NCI-H2107 (cell line): ENCODE measurements around the gene RAB33B.
A peak's percentile ranks its signal among the peaks of the same experiment; 100 is the strongest.
"Not testable (repeated sequence)": the region's sequence is repeated elsewhere in the genome, so short reads cannot be mapped to it uniquely, and the experiment has no call there.

Source experiments
- DNase-seq: peaks from one replicate; lab custom pipeline; 2025; lab: John Stamatoyannopoulos, UW

Gene RAB33B

DNA sequence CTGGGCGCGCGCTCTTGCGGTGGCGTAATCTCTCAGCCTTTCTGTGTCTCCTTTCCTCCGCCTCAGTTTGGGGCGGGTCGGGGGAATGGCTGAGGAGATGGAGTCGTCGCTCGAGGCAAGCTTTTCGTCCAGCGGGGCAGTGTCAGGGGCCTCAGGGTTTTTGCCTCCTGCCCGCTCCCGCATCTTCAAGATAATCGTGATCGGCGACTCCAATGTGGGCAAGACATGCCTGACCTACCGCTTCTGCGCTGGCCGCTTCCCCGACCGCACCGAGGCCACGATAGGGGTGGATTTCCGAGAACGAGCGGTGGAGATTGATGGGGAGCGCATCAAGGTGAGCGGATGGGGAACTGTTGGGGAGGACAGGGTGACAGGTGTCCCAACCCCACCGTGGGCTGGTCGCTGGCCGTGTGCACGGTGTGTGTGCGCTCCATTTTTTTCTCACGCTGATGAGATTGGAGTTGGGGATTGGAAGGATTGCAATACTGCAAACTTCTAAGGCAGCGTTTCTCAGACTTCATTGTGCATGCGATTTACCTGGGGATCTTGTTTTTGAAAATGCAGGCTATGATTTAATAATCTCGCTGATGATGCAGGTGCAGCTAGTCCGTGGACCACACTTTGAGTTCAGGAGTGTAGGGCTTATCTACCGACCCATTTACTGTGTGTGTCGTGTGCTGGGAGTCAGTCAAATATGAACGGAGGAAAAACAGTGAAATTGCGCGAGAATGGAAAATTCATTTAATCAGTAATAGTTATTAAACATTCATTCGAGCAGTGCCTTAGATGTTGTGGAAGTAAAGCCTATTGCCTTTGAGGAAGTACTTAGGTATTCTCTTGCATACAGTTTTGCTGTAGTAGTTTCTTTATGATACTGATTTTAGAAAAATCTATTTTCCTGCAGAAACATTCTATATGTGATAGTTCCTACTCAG is at the start of gene RAB33B:
TSS of gene RAB33B (plus strand) at position 11 of the 935 bp plus-strand sequence. CDS start at position 86, 75 bp downstream.
- no peak for DNase-seq

DNA sequence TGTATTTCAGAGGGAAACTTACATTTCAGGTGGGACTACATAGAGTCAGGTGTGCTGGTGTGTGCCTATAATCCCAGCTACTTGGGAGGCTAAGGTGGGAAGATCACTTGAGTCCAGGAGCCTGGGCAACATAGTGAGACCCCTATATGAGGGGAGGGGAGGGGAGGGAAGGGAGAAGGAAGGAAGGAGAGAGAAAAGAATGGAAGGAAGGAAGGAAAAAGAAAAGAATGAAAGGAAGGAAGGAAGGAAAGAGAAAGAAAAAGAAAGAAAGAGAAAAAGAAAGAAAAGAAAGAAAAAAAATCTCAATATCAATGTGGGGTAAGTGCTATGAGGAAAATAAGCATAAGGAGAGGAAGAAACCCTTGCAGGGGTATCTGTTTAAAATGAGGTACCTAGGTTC is 43.6 kb upstream of the RAB33B start:
- no peak for DNase-seq

DNA sequence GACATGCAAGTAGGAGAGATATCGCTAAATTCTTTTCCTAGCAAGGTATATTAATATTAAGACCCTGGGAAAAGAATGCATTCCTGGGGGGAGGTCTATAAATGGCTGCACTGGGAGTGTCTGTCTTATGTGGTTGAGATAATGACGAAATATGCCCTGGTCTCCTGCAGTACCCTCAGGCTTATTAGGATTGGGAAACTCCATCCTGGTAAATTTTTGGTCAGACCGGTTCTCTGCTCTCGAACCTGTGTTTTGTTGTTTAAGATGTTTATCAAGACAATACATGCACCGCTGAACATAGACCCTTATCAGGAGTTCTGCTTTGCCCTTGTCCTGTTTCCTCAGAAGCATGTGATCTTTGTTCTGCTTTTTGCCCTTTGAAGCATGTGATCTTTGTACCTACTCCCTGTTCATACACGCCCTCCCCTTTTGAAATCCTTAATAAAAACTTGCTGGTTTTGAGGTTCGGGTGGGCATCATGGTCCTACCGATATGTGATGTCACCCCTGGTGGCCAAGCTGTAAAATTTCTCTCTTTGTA is 39.2 kb upstream of the RAB33B start:
- not testable (repeated sequence) for DNase-seq

DNA sequence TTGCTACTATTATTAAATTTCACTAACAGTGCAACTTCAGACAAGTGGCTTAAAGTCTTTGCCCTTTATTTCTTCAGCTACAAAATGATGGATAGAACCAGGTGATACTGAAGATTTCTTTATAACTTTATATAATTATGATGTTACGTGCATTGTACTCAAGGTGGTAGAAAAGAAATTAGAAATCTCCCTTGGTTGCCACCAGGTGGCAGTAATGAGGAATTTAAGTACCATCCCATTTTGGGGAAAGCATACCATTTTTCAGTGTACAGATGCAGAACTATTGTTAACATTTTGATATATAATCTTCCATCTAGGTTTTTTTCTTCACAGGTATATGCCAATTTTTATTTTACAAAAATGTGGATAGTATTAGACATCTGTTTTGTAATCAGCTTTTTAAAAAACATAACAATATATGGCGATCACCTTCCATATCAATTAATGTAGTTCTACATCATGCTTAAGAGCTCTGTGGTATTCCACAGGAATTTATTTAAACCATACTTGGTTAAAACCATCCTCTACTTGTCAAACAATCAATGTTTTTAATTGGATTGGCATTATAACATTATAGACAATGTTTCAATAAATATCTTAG is 37.7 kb upstream of the RAB33B start:
- DNase-seq = no peak

DNA sequence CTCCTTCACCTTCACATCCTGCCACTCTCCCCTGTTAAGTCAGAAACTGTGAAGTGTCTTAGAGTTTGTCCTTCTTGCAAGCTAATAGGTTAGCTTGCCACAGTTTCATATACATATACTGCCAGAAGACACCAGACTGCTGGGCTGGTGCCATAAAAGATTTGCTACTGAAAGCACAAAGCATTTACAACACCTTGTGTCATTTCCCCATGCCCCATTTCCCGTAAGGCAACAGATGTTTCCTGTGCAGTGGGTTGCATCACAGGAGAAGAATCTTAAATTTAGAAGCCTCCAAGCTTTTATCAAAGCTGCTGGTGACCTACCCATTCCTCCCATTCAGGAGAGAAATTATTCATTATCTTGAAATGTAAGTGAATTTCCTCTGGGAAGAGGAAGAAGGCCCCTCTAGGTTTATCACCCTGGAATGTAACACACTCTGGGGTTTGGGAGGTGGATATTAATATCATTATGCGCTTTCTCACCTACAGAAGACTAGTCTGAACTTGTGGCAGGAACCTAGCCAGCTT is 34.5 kb upstream of the RAB33B start:
- no peak for DNase-seq

DNA sequence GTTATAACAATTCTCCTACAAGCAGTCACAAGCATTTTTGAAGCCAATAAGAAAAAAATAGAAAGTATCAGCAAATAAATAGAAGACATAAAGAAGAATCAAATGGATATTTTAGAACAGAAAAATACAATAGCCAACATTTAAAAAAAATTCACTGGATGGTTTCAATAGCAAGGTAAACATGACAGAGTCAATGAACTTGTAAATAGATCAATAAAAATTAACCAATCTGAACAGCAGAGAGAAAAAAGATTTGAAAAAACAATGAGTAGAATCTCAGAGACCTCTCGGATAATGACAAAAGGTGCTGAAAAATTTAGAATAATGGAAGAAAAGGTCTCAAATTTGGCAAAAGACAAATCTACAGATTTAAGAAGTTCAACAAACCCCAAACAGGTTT is 33.3 kb upstream of the RAB33B start:
- no peak for DNase-seq

DNA sequence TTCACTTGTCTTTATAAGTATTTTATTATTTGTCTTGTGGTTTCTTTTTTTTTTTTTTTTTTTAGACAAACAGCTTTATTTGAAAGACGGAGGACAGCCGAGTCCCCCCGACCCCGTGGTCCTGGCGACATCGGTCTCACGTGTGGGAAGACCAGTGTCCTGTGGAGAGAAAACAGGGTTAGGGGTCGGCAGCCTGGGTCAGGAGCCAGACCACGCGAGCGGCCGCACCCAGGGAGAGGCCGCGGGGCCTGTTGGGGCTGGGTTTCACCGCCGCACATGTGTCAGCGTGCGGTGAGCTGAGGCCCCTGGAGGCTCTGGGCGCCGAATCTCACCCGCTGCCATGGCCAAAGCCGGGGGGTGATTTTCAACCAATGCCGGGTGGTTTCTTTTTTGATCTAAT is 17.8 kb upstream of the RAB33B start:
- DNase-seq = no peak

DNA sequence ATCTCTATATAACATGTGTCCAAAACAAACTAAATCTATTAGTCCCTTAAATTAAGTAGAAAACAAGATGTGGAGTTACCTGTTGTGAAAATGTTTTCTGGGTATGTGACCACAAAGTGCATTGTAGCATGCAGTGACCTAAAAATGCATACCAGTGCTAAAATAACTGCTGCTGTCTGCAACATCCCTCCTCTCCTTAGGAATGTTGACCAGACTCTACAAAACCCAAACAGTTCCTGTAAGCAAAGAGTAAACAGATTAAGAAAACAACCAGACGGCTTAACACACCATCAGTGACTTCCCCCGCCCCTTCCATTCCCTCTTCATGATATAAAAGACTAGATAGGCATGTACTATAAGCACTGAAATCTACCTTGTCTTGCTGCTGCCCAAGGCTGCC is 15.8 kb upstream of the RAB33B start:
- DNase-seq = no peak

DNA sequence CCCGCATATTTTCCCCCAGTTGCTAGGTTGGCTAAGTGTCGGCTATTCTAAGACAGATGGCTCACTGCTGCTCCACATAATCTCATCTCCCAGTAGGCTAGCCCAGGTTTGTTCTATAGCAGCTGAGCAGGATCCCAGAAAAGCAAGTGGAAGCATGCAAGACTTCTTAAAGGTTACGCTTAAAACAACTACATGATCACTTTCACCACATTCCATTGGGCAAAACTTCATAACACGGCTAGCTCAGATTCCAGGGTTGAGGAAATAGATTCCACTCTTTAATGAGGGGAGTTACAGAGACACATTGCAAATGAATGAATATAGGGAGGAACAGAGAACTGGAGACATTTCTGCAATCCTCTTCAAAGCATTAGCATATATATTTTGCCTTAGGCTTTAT is 12.9 kb upstream of the RAB33B start:
- no peak for DNase-seq

DNA sequence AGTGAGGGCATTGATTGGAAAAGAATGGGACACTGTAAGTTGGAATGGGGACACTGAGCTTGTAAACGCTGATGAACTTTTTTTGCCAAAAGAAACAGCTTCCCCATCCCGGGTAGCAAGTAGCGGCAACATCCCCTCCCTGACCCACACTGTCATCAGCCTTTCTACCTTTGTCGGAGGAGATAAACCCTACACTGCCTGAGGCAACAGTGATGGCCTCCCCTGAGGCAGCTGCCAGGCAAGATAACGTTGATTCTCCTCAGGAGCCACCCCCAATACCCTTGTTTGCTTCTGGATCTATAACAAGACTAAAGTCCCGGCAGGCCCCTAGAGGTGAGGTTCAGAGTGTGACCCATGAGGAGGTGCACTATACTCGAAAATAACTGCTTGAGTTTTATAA is 10.3 kb upstream of the RAB33B start:
- no peak for DNase-seq

DNA sequence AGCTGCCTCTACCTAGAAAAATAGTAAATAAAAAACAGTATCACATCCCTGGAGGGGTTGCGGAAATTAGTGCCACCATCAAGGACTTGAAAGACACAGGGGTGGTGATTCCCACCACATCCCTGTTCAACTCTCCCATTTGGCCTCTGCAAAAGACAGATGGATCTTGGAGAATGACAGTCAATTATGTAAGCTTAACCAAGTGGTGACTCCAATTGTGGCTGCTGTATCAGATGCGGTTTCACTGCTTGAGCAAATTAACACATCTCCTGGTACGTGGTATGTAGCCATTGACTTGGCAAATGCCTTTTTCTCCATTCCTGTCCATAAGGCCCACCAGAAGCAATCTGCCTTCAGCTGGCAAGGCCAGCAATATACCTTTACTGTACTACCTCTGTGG is 9.0 kb upstream of the RAB33B start:
- DNase-seq = not testable (repeated sequence)

DNA sequence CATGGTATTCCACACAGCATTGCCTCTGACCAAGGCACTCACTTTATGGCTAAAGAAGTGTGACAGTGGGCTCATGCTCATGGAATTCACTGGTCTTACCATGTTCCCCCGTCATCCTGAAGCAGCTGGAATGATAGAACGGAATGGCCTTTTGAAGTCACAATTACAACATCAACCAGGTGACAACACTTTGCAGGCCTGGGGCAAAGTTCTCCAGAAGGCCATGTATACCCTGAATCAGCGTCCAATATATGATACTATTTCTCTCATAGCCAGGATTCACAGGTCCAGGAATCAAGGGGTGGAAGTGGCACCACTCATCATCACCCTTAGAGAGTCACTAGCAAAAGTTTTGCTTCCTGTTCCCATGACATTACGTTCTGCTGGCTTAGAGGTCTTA is 6.8 kb upstream of the RAB33B start:
- DNase-seq = not testable (repeated sequence)

DNA sequence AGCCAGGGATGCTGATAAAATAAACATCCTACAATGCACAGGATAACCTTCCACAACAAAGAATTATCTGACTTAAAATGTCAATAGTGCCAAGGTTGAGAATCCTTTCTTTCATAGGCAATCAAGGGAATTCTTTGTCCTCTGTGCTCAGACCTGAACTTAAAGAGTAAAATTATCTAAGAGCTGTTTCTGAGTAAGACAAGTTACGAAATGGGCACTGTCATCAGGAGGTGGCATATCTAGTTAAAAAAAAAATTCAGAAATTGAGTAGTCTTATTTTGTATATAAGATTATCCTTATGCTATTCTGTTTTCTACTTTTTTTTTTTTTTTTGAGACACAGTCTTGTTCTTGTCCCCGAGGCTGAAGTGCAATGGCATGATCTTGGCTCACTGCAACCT is 3.3 kb upstream of the RAB33B start:
- DNase-seq = no peak

DNA sequence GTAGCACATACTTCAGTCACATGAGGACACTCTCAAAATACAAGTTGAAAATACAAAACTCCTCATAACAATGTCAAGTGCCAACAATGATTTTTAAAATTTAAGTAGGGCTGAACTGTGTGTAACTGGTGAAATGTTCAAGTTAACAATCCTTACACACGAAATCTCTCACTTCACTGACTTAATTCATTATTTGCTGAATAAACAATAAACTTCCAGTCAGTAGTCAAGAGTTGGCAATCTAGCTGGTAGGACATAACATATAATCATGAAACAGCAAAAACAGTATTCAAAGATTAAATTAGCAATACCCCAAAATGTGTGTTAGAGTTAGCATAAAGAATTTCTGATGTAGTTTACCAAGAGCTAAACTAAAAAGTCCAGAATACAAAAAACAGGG is 1.9 kb upstream of the RAB33B start:
- DNase-seq = no peak

DNA sequence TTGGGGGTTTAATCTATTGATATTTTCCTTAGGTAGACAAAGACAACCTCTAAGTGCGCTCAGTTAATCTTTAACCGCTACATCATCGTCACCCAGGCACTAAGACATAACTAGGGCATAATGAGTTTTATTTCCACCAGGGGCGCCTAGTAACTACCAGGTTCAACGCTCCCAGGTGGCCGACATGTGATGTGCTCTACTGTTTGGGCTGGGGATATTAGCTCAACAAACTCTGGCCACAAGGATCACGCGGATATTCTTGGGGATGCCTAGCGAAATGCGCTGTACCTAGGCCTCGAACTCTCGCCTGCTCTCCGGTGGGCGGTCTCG is 915 bp upstream of the RAB33B start:
- peak; percentile 21 for DNase-seq

DNA sequence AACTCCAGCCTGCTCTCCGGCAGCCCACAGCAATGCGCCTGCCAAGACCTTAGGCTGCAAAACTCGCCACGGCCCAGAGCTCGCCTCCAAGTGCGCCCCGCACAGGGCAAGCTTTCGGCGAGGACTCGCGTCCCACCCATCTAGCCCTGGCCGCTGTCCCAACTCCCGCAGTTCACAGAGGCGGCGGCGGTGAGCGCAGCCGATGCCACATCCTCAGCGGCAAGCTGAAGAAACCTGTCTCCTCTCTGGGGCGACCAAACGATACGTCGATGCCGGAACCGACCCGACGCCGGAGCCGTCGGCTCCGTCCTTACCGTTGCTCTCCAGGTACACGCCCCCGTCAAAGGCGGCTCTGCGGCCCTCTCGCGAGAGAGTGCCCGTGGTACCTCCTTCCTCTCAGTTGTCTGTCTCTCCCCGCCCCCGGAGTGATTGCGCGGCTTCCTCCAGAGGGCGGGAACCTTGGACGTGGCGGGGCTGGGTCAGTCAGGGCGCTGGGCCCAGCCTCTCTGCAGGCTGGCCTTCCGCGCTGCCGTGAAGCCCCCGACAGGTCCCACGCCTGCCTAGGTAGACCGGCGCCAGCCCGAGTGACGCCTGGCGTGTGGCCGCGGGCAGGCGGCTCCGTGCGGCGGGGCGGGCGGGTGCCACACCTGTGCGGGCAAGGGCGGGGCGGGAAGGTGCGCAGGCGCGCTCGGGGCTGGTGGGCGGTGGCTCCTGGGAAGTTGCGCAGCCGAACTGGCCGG is 380 bp upstream of the RAB33B start:
- DNase-seq = peak; percentile 64

DNA sequence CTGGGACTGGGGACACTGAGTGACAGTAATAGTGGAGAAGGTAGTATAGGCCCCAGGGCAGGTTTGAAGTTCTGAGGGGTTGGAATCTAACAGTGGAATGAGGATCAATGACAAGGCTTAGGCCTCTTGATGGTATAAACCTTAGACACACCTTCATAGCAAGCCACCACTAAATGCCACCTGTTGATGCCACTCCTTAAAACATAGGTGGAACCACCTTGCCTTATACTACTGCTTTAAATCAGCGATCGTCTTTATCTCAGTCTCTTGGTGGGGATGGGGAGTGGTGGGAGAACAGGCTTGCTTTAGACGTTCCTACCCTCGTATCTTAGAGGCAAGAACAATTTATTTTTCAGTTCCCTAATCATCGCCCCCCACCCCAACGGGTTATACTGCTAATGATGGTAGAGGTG is 1.2 kb downstream of the RAB33B start:
- no peak for DNase-seq

DNA sequence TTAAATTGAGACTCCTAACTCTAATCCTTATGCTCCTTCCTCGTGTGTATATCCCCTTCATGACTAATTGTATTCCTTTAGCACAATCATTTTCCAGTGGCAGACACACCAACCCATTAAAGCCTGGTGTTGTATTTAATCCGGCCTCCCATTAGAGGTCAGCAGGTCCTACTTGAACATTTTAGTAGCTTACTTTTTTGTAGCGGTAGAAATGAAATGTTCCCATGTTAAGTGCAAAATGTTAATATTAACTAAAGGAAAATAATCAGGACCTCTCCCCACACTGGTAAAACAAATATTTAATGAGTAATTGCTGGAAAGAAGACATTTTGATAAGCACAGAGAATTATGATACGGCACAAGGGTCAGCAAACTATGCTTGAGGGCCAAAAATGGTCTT is 3.4 kb downstream of the RAB33B start:
- no peak for DNase-seq

DNA sequence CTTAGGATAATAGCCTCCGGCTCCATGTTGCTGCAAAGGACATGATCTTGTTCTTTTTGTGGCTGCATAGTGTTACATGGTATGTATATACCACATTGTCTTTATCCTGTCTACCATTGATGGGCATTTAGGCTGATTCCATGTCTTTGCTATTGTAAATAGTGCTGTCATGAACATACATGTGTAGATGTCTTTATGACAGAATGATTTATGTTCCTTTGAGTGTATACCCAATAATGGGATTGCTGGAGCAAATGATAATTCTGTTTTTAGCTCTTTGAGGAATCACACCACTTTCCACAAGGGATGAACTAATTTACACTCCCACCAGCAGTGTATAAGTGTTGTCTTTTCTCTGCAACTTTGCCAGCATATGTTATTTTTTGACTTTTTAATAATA is 4.6 kb downstream of the RAB33B start:
- DNase-seq = no peak

DNA sequence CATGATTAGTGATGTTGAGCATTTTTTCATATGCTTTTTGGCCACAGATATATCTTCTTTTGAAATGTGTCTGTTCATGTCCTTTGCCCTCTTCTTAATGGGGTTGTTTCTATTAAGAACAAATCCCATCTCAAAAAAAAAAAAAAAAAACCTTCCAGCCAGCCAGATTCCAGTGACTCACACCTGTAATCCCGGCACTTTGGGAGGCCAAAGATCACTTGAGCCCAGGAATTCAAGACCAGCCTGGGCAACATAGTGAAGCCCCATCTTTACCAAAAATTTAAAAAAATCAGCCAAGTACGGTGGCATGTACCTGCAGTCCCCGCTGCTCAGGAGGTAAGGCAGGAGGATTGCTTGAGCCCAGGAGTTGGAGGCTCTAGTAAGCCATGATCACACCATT is 5.1 kb downstream of the RAB33B start:
- DNase-seq = no peak

DNA sequence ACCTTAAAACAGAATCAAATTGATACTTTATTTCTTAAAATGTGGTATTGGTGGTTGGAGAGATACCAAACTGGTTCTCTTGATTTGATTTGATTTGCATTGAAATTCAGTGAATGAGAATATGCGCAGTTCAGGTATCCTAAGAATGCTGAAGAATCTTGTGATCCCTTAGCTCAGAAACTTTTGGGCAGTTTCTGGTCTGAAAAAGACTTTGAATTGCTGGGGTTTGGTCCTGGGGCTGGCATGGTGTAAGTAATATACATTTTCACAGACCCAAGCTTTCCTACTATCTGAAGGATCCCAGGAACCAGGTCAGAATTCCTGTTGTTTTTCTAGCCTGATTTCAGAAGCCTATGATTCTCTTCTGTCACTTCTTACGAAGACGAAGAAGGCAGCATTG is 6.6 kb downstream of the RAB33B start:
- DNase-seq = no peak

DNA sequence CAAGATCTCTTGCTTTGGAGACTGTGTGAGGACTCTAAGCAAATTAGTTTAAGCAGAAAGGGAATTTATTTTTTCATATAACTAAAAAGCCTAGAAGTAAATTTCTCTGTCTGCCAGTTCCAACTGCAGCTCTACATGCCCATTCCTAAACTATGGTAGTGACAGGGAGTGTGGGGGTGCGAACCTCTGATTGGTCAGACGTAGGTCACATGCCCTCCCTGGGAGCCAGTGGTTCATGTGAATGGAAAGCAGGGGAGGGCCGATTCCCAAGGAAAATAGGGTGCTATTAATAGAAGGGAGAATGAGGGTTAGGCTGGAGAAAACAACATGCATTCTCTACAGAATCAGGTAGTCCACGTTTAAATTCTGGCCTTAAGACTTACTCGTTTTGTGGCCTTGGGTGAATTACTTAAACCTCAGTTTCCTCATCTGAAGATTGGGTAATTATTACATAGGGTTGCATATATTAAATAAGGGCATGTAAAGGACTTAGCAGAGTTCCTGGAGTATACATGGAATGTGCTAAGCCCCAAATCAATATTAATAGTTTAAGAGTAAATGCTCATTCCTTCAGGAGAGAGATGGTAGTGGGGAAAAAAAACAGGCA is 7.2 kb downstream of the RAB33B start:
- DNase-seq = no peak
